ENCODE measurements around the gene THOC6. TPM values are rescaled to one million over a fixed set of nuclear protein-coding genes. Genes with fewer than 3 reads are reported as not detected.

The THOC6 gene
- total and polyA plus RNA-seq, 4 donors = 10.8 to 14.8 (median 11.7) TPM

GRCh38 chr16:2982402-2982801 is 41.4 kb upstream of the THOC6 start (continued):
- no peak for TF ChIP-seq ZBTB33 (IDR thresholded peaks at IDR 0.05)

GRCh38 chr16:2983706-2984136 is 40.1 kb upstream of the THOC6 start:
- Histone ChIP-seq H3K27ac (ENCODE audit: low read depth in 1 of 2, low read length in 2 of 2) (no peak overlapping the region), H3K27me3 (ENCODE audit: control insufficient read depth in 4 of 4, insufficient read depth in 4 of 4, low read length in 3 of 4) (peaks cover 0 to 2% (median 0%) of the 10 kb centered on the region in 4 donors), H3K4me3 (ENCODE audit: low read depth in 1 of 3, low read length in 3 of 3) (peak overlapping the region in 1 of 3 donors; percentile 30), H3K4me1 (ENCODE audit: control insufficient read depth in 4 of 4, insufficient read depth in 4 of 4, low read length in 3 of 4) (peaks cover 3 to 30% (median 14%) of the 10 kb centered on the region in 4 donors), H3K9me3 (ENCODE audit: control insufficient read depth in 4 of 4, low read length in 3 of 4) (no peaks in the 10 kb centered on the region), H3K36me3 (ENCODE audit: control insufficient read depth in 4 of 4, insufficient read depth in 3 of 4, low read depth in 1 of 4, low read length in 3 of 4) (no peaks in the 10 kb centered on the region), H3K9ac (ENCODE audit: low read depth in 1 of 2, low read length in 2 of 2) (no peak overlapping the region)
- DNase-seq (ENCODE audit: low spot score) = peak; percentile 87
- no peak for TF ChIP-seq GABPA (IDR thresholded peaks at IDR 0.05 in 1 of 2, conservative IDR thresholded peaks at IDR 0.05 in 1 of 2)
- peak; percentile 83 for TF ChIP-seq CTCF (IDR thresholded peaks at IDR 0.05; ENCODE audit: low read depth, low read length, missing input control)
- peak in 1 of 2 donors; percentile 72 for TF ChIP-seq RAD21 (IDR thresholded peaks at IDR 0.05)
- WGBS = 9% methylated on average over 42 of the region's 42 CpGs

GRCh38 chr16:2985462-2985861 is 38.4 kb upstream of the THOC6 start:
- Histone ChIP-seq H3K36me3 (ENCODE audit: control insufficient read depth in 4 of 4, insufficient read depth in 3 of 4, low read depth in 1 of 4, low read length in 3 of 4) (no peaks in the 10 kb centered on the region), H3K4me3 (ENCODE audit: low read depth in 1 of 3, low read length in 3 of 3) (no peak overlapping the region), H3K9ac (ENCODE audit: low read depth in 1 of 2, low read length in 2 of 2) (no peak overlapping the region), H3K4me1 (ENCODE audit: control insufficient read depth in 4 of 4, insufficient read depth in 4 of 4, low read length in 3 of 4) (peaks cover 0 to 24% (median 12%) of the 10 kb centered on the region in 4 donors), H3K27me3 (ENCODE audit: control insufficient read depth in 4 of 4, insufficient read depth in 4 of 4, low read length in 3 of 4) (no peaks in the 10 kb centered on the region), H3K9me3 (ENCODE audit: control insufficient read depth in 4 of 4, low read length in 3 of 4) (no peaks in the 10 kb centered on the region), H3K27ac (ENCODE audit: low read depth in 1 of 2, low read length in 2 of 2) (no peak overlapping the region)
- TF ChIP-seq YY1 (IDR thresholded peaks at IDR 0.05) = no peak
- no peak for TF ChIP-seq NR2F2 (IDR thresholded peaks at IDR 0.05)
- TF ChIP-seq SP1 (IDR thresholded peaks at IDR 0.05) = no peak
- TF ChIP-seq TAF1 (conservative IDR thresholded peaks at IDR 0.05) = no peak
- TF ChIP-seq FOXA1 (IDR thresholded peaks at IDR 0.05) = no peak
- no peak for TF ChIP-seq FOXA2 (IDR thresholded peaks at IDR 0.05)
- no peak for TF ChIP-seq JUND (IDR thresholded peaks at IDR 0.05)
- TF ChIP-seq ZBTB33 (IDR thresholded peaks at IDR 0.05) = no peak
- no peak for DNase-seq (ENCODE audit: low spot score)
- 64% methylated on average over 9 of the region's 9 CpGs for WGBS
